Activated naive CD4-positive, alpha-beta T cell treated with anti-CD3 and anti-CD28 coated beads, Interleukin-2, amount 50 U/mL, for 24 hours (primary cell): ENCODE results near the gene RNF225.
"Not testable (repeated sequence)": the region's sequence is repeated elsewhere in the genome, so short reads cannot be mapped to it uniquely, and the experiment has no call there.

ENCODE experiments used
- H3K27ac Mint-ChIP-seq: one replicate; pipeline ENCODE4 v1.8.0; 2021; ENCODE audit warnings: mild to moderate bottlenecking, mixed read lengths
- H3K27me3 Mint-ChIP-seq: one replicate; pipeline ENCODE4 v1.8.0; 2021; ENCODE audit warnings: mixed read lengths
- H3K36me3 Mint-ChIP-seq: one replicate; pipeline ENCODE4 v1.8.0; 2021; ENCODE audit warnings: mixed read lengths
- H3K4me1 Mint-ChIP-seq: one replicate; pipeline ENCODE4 v1.8.0; 2021; ENCODE audit warnings: mixed read lengths
- H3K4me3 Mint-ChIP-seq: one replicate; pipeline ENCODE4 v1.8.0; 2021; ENCODE audit warnings: mild to moderate bottlenecking, mixed read lengths
- H3K9me3 Mint-ChIP-seq: one replicate; pipeline ENCODE4 v1.8.0; 2021; ENCODE audit warnings: mixed read lengths

RNF225 gene

DNA sequence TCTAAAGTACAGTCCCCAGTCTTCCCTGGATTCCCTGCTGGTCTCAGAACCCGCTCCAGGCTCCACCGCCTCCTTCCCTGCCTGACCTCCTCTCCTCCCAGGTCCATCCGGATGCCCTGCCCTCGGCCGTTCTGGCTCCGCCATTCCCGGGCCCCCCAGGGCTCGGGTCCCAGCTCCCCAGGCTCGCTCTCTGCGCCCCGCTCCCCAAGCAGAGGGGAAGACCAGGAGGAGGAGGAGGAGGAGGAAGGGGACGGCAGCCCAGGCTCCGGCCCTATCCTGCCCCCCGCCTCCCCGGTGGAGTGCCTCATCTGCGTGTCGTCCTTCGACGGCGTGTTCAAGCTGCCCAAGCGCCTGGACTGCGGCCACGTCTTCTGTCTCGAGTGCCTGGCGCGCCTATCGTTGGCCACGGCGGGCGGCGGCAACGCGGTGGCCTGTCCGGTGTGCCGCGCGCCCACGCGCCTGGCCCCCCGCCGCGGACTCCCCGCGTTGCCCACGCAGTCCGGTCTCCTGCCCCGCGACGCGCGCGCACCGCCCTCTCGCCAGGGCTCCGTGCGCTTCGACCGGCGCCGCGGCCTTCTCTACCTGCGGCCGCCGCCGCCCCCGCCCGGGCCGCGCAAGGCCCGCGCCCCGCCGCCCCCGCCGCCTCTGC, 647 bp downstream of the RNF225 start:
- Mint-ChIP-seq H3K36me3 (peaks cover 19% of the 10 kb centered on the region), H3K4me1 (peaks cover 21% of the 10 kb centered on the region), H3K27me3 (peaks cover 1% of the 10 kb centered on the region), H3K27ac (peak overlapping the region; percentile 46), H3K9me3 (no peaks in the 10 kb centered on the region), H3K4me3 (no peak overlapping the region)

- peaks cover 17% of the 10 kb centered on the region for H3K36me3 Mint-ChIP-seq
Measured at GRCh38 chr19:58396691-58397532, 1.5 kb downstream of the RNF225 start.

DNA sequence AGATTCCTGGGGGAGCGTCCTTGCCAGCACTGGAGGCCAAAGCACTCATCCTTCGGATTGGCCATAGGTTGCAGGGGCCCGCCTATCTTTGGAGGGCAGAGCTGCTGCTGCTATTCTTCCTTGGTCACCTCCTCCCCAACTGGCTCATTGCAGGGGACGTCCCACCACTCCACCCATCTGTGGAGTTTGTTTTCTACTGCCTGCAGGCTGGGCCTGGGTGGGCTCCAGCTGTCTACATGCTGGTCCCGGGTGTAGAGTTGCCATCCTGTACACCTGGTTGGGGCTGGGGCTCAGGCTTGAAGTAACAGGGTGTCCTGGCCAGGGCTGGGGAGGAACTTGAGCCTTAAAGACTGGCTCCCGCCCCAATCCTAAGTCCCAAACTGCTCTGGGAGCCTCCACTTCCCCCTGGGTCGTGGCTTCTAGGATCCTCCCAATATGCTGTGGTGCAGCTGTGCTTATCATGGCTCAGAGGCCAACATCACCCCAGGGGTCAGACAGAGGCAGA, 2.1 kb downstream of the RNF225 start:
- H3K27me3 Mint-ChIP-seq: peaks cover 1% of the 10 kb centered on the region
- peaks cover 25% of the 10 kb centered on the region for H3K4me1 Mint-ChIP-seq
- no peak overlapping the region for H3K4me3 Mint-ChIP-seq
- H3K9me3 Mint-ChIP-seq: no peaks in the 10 kb centered on the region
- H3K36me3 Mint-ChIP-seq: peaks cover 17% of the 10 kb centered on the region
- no peak overlapping the region for H3K27ac Mint-ChIP-seq

More at GRCh38 chr19:58396691-58397532, 1.5 kb downstream of the RNF225 start:
- Mint-ChIP-seq H3K4me3 (no peak overlapping the region), H3K4me1 (peaks cover 25% of the 10 kb centered on the region), H3K27ac (no peak overlapping the region), H3K27me3 (peaks cover 1% of the 10 kb centered on the region), H3K9me3 (no peaks in the 10 kb centered on the region)

DNA sequence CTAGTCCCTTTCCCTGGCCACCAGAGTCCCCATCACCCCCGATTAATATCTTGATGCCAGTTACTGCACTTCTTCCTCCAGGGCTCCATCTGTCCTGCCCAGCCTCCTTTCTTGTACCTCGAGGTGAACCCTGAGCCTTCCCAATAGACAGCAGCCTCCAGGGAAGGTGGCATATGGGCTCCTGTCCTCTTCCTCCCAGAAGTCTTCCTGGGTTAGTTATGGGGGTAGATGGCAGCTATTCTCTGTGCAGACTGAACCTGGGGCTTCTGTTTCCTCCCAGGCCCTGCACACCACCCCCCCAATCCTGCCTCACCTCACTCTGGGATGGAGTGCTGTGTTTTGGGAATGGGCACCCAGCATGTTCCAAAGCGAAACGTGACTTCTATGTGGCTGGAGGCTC, 2.6 kb downstream of the RNF225 start:
- H3K4me1 Mint-ChIP-seq: peaks cover 27% of the 10 kb centered on the region
- H3K27me3 Mint-ChIP-seq: peaks cover 1% of the 10 kb centered on the region
- peaks cover 14% of the 10 kb centered on the region for H3K36me3 Mint-ChIP-seq
- no peaks in the 10 kb centered on the region for H3K9me3 Mint-ChIP-seq
- no peak overlapping the region for H3K4me3 Mint-ChIP-seq
- no peak overlapping the region for H3K27ac Mint-ChIP-seq

DNA sequence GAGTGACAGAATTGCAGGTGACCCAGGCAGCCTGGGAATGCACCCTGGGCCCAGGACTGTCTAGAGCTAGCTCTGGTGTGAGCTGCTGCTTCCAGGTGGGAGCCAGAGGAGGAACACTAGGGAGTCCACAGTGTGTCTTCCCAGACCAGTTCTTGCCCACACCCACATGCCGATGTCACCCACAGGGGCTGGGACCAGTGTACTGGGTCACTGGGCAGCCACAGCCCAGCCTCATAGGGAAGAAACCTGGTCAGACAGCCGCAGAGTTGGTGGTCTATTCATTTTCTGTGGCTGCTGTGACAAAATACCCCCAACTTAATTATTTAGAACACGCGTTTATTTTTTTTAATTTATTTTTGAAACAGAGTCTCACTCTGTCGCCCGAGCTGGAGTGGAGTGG, 3.1 kb downstream of the RNF225 start:
- no peak overlapping the region for H3K4me3 Mint-ChIP-seq
- H3K4me1 Mint-ChIP-seq: peaks cover 27% of the 10 kb centered on the region
- H3K36me3 Mint-ChIP-seq: peaks cover 13% of the 10 kb centered on the region
- no peak overlapping the region for H3K27ac Mint-ChIP-seq
- peaks cover 1% of the 10 kb centered on the region for H3K27me3 Mint-ChIP-seq
- H3K9me3 Mint-ChIP-seq: no peaks in the 10 kb centered on the region

- Mint-ChIP-seq H3K27ac (no peak overlapping the region), H3K27me3 (peaks cover 1% of the 10 kb centered on the region), H3K4me1 (peaks cover 22% of the 10 kb centered on the region), H3K9me3 (no peaks in the 10 kb centered on the region), H3K4me3 (no peak overlapping the region), H3K36me3 (peaks cover 3% of the 10 kb centered on the region)
Measured at GRCh38 chr19:58399903-58400302, 4.4 kb downstream of the RNF225 start.

GRCh38 chr19:58400316-58400915, 5.0 kb downstream of the RNF225 start:
- Mint-ChIP-seq H3K36me3 (peaks cover 2% of the 10 kb centered on the region), H3K4me3 (peak overlapping the region; percentile 86), H3K4me1 (peaks cover 20% of the 10 kb centered on the region), H3K27me3 (peaks cover 1% of the 10 kb centered on the region), H3K27ac (no peak overlapping the region), H3K9me3 (no peaks in the 10 kb centered on the region)

GRCh38 chr19:58400916-58401839, 5.7 kb downstream of the RNF225 start:
- peaks cover 18% of the 10 kb centered on the region for H3K4me1 Mint-ChIP-seq
- peak overlapping the region; percentile 71 for H3K27ac Mint-ChIP-seq
- H3K36me3 Mint-ChIP-seq: no peaks in the 10 kb centered on the region
- H3K9me3 Mint-ChIP-seq: no peaks in the 10 kb centered on the region
- H3K4me3 Mint-ChIP-seq: peak overlapping the region; percentile 86
- H3K27me3 Mint-ChIP-seq: peaks cover 1% of the 10 kb centered on the region

- H3K27ac Mint-ChIP-seq: no peak overlapping the region
Measured at GRCh38 chr19:58401840-58402421, 6.5 kb downstream of the RNF225 start.

DNA sequence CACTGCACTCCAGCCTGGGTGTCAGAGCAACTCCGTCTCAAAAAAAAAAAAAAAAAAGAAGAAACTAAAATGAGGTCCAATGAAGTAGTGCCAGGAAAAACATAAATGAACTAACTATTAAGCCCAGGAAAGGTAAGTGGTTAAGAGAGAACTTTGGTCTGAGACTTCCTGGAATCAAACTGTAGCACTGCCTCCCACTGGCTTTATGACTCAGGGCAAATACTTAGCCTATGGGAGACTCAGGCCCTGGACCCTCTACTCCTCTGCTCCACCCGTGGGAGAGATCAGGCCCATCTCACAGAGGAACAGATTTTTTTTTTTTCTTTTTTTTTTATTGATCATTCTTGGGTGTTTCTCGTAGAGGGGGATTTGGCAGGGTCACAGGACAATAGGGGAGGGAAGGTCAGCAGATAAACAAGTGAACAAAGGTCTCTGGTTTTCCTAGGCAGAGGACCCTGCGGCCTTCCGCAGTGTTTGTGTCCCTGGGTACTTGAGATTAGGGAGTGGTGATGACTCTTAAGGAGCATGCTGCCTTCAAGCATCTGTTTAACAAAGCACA, 8.5 kb downstream of the RNF225 start:
- not testable (repeated sequence) for H3K27me3 Mint-ChIP-seq, H3K27ac Mint-ChIP-seq, H3K36me3 Mint-ChIP-seq, H3K9me3 Mint-ChIP-seq, H3K4me3 Mint-ChIP-seq
- peaks cover 36% of the 10 kb centered on the region for H3K4me1 Mint-ChIP-seq

More at GRCh38 chr19:58401840-58402421, 6.5 kb downstream of the RNF225 start:
- peaks cover 1% of the 10 kb centered on the region for H3K27me3 Mint-ChIP-seq
- no peaks in the 10 kb centered on the region for H3K9me3 Mint-ChIP-seq
- peaks cover 25% of the 10 kb centered on the region for H3K4me1 Mint-ChIP-seq
- H3K36me3 Mint-ChIP-seq: no peaks in the 10 kb centered on the region
- peak overlapping the region; percentile 86 for H3K4me3 Mint-ChIP-seq

GRCh38 chr19:58406818-58407657, 11.6 kb downstream of the RNF225 start:
- no peaks in the 10 kb centered on the region for H3K27me3 Mint-ChIP-seq
- H3K4me3 Mint-ChIP-seq: peak overlapping the region; percentile 98
- peaks cover 32% of the 10 kb centered on the region for H3K4me1 Mint-ChIP-seq
- H3K27ac Mint-ChIP-seq: peak overlapping the region; percentile 96
- no peaks in the 10 kb centered on the region for H3K9me3 Mint-ChIP-seq
- no peaks in the 10 kb centered on the region for H3K36me3 Mint-ChIP-seq

DNA sequence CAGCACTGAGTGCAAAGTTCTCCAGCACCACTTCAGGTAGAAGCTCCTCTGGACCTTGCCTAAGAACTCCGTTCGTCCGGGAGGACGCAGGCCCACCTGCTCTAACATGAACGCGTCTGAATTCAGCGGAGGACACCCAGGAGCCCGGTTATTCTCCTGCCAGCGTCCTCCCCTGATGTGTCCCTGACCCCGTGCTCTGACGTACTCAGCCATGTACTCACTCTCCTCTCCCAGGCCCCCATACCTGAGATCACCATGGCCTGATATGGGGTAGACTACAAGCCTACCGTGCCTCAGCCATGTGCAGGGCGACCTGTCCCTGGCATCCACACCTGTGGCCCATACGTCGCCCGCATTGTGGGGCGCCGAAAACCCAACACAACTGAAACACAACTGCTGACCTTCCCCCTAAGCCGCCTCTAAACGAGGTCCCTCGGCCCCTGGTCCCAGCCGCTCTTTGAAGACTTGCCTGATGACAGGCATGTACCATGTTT, 12.2 kb downstream of the RNF225 start:
- Mint-ChIP-seq H3K4me1 (peaks cover 32% of the 10 kb centered on the region), H3K9me3 (no peaks in the 10 kb centered on the region), H3K36me3 (peaks cover 3% of the 10 kb centered on the region), H3K27ac (peak overlapping the region; percentile 96), H3K4me3 (peak overlapping the region; percentile 98), H3K27me3 (no peaks in the 10 kb centered on the region)

DNA sequence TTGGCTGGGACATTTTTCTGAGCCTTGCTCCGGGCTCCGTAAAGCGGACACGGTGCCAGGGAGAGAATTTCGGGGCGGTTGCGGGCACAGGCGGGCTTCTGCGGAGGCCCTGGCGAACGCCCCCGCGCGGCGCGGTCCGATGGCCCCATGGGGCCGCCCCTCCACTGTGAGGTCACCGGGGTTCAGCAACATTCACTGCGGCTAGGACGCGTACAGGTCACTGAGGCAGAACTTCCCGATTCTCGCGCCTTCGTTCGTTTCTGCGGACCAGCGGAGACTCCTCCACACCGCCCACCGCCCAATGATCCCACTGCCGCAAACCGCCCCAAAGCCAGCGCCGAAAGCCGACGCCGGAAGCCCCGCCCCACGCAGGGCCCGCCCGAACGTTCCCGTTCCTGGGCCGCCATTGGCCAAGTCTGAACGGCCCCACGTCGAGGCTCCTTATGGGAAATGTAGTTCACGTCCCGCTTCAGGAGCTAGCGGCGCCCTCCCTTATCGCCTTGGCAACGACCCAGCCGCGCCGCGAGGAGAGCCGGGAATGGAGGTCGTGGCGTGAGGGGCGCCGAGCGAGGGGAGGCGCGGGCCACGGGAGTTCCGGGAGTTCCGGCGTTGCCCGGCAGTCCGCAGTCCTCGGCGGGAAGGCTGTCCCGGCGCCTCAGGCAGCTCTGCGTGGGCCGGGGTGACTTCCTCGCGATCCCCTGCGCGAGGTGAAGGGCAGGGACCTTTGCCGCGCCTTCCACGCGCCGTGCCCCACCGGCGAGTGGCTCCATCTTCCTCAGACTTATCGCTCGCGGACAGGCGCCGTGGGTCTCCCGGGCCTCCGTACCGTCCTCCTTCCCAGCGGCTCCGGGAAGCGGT, 12.9 kb downstream of the RNF225 start, which contains the start of gene ZNF584:
ZNF584 (plus strand) TSS at position 498 of the 858 bp plus-strand sequence. CDS start 499 bp downstream, outside the sequence.
- peaks cover 28% of the 10 kb centered on the region for H3K4me1 Mint-ChIP-seq
- peak within 1 kb of the TSS; percentile 98 for H3K4me3 Mint-ChIP-seq
- peak within 1 kb of the TSS; percentile 96 for H3K27ac Mint-ChIP-seq
- peaks cover 5% of the 10 kb centered on the region for H3K36me3 Mint-ChIP-seq
- H3K27me3 Mint-ChIP-seq: no peaks in the 10 kb centered on the region
- no peaks in the 10 kb centered on the region for H3K9me3 Mint-ChIP-seq
